BE2C (cell line): ENCODE measurements around the gene FGFBP2.

Experiments
- DNase-seq: peaks from one replicate; pipeline ENCODE4 v3.0.0-alpha.2; 2020
- H3K27me3 ChIP-seq: fragments of 250-450 bp; sonication (Bioruptor Pico); 2 replicates; pipeline ENCODE4 v1.5.1; 2020; ENCODE audit warnings: mild to moderate bottlenecking
- H3K36me3 ChIP-seq: fragments of 250-450 bp; sonication (Bioruptor Pico); 2 replicates; pipeline ENCODE4 v1.5.1; 2020; ENCODE audit warnings: mild to moderate bottlenecking
- H3K4me1 ChIP-seq: fragments of 250-450 bp; sonication (Bioruptor Pico); 2 replicates; pipeline ENCODE4 v1.5.1; 2020
- H3K4me3 ChIP-seq: 2 replicates; pipeline ENCODE4 v1.5.1; 2011; ENCODE audit warnings: low read depth, low read length
- H3K9me3 ChIP-seq: fragments of 250-450 bp; sonication (Bioruptor Pico); 2 replicates; pipeline ENCODE4 v1.5.1; 2020
- TF ChIP-seq, protein P1 (sequence below): IDR thresholded peaks from 2 replicates; pipeline ENCODE4 v1.5.1; 2012; ENCODE audit warnings: mild to moderate bottlenecking, low read depth, low read length

Gene FGFBP2

DNA sequence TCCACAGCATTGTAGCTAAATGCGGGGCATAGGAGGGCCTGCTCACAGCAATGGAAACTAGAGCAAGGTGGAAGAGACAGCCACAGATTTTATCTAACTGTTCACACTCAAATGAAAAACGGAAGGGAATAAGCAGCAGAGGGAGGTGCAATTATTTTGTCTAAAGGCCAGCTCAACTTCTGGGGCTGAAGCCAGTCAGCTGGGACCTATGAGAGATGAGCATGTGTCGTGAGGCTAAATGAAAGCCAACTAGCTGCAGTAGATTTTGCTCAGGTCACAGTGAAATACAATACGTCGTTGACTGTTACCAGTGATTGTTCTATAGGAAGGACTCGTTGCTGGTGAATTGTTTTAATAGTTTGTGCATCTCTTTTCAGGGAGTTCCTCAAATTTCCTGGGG lies 26.4 kb upstream of the FGFBP2 start:
- no peak for DNase-seq

DNA sequence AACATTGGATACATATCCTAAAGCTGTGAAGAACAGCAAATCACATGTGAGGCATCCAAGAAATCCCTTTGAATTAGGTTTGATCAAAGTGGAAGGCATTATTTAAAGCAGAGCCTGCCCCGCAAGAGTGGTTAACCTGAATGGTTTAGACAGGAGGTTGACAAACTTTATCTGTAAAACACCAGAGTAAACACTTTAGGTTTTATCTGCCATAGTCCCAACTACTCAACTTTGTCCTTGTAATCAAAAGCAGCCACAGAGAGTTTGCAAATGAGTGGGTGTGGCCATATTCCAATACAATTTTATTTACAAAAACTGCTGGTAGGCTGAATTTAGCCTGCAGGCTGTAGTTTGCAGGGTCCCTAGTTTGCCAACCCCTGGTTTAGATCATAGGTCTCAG lies 25.2 kb upstream of the FGFBP2 start:
- Histone ChIP-seq H3K4me3 (no peak overlapping the region), H3K4me1 (no peaks in the 10 kb centered on the region; the same call in 1 of the 2 replicates), H3K9me3 (no peaks in the 10 kb centered on the region; the same call in 1 of the 2 replicates), H3K36me3 (no peaks in the 10 kb centered on the region), H3K27me3 (no peaks in the 10 kb centered on the region)
- no peak for DNase-seq
- TF ChIP-seq, protein P1, sequence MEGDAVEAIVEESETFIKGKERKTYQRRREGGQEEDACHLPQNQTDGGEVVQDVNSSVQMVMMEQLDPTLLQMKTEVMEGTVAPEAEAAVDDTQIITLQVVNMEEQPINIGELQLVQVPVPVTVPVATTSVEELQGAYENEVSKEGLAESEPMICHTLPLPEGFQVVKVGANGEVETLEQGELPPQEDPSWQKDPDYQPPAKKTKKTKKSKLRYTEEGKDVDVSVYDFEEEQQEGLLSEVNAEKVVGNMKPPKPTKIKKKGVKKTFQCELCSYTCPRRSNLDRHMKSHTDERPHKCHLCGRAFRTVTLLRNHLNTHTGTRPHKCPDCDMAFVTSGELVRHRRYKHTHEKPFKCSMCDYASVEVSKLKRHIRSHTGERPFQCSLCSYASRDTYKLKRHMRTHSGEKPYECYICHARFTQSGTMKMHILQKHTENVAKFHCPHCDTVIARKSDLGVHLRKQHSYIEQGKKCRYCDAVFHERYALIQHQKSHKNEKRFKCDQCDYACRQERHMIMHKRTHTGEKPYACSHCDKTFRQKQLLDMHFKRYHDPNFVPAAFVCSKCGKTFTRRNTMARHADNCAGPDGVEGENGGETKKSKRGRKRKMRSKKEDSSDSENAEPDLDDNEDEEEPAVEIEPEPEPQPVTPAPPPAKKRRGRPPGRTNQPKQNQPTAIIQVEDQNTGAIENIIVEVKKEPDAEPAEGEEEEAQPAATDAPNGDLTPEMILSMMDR, result no peak

More for the DNA sequence above, 26.4 kb upstream of the FGFBP2 start:
- TF ChIP-seq, protein P1, result no peak
- no peaks in the 10 kb centered on the region for H3K36me3 ChIP-seq
- no peak overlapping the region for H3K4me3 ChIP-seq
- H3K9me3 ChIP-seq, result no peaks in the 10 kb centered on the region; the same call in 1 of the 2 replicates
- no peaks in the 10 kb centered on the region; the same call in 1 of the 2 replicates for H3K4me1 ChIP-seq
- no peaks in the 10 kb centered on the region for H3K27me3 ChIP-seq

DNA sequence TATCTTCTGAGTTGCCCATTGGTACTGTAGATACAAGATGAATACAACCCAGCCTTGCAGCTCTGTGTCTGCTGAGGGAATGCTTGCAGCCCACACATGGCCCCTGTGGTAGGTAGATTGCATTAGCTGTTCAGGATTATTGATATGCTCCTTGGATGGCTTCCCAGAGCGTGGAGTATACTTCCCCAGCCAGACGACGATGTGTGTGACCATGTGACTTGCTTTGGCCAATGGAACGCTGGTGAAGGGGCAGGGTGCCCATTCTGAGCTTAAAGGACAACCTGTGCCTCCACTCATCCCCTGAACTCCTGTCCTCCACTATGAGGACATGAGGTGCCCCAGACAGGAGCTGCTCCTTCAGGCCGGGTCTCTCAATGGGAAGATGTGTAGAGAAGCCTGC lies 23.9 kb upstream of the FGFBP2 start:
- Histone ChIP-seq H3K36me3 (no peaks in the 10 kb centered on the region), H3K4me1 (no peaks in the 10 kb centered on the region; the same call in 1 of the 2 replicates), H3K4me3 (no peak overlapping the region), H3K9me3 (no peaks in the 10 kb centered on the region; the same call in 1 of the 2 replicates), H3K27me3 (no peaks in the 10 kb centered on the region)
- peak; percentile 51 for DNase-seq
- TF ChIP-seq, protein P1, result no peak

DNA sequence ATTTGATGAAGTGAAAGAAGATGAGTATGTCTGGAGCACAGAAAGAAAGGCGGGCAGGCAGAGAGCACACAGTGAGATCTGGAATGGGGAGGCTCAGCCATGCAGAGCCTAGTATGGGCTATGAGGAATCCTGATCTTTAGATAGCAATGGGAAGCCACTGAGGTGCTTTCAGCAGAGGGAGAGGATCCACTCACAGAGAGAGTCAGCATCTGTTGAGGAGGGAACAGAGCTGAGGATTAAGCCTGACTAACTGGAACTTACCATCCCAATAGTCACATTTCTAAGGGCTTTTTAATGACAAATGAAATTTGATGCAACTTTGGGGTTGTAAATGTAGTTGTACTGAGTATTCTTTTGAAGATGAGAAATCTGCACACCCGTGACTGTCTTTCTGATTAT lies 20.6 kb upstream of the FGFBP2 start:
- no peak overlapping the region for H3K4me3 ChIP-seq
- peaks cover 3% of the 10 kb centered on the region; the same call in 1 of the 2 replicates for H3K27me3 ChIP-seq
- no peak for DNase-seq
- no peaks in the 10 kb centered on the region; the same call in 1 of the 2 replicates for H3K9me3 ChIP-seq
- no peaks in the 10 kb centered on the region for H3K36me3 ChIP-seq
- TF ChIP-seq, protein P1, result no peak
- no peaks in the 10 kb centered on the region; the same call in 1 of the 2 replicates for H3K4me1 ChIP-seq

DNA sequence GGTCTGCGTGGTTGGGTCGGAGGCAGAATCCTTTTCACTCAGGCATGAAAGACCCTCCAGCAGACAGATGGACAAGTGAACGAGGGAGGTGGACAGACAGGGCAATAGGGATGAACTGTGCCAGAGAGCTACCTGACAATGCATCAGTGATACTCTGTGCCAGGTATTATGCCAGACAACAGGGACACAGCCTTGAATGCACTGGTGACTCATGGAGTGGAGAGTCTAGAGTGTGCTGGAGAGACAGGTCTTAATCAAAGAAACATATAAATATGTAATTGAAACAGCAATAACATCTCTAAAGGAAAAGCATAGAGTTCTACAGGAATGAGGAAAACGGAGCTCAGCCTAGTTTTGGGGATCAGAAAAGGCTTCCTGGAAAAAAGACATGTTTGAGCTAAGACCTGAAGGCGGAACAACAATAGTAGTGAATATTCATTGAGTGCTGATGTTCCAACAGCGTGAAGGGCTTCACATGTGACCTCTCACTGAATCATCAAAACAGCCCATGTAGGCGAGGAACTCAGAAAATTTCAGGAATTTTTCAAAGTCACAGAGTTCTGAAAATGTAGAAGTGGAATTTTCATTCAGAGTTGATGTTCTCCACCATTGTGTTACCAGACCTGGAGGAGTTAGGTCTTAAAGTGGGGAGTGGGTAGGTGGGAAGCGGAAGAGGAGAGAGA lies 20.0 kb upstream of the FGFBP2 start:
- DNase-seq, result no peak
- Histone ChIP-seq H3K4me1 (no peaks in the 10 kb centered on the region; the same call in 1 of the 2 replicates), H3K9me3 (no peaks in the 10 kb centered on the region; the same call in 1 of the 2 replicates), H3K27me3 (peaks cover 4% of the 10 kb centered on the region; the same call in 1 of the 2 replicates), H3K4me3 (no peak overlapping the region), H3K36me3 (no peaks in the 10 kb centered on the region)
- TF ChIP-seq, protein P1, result no peak
